SU-DHL-6 (cell line): ENCODE results near the gene DUSP5.

ENCODE experiments used
- CTCF ChIP-seq: fragments of 200-600 bp; sonication (generic); IDR thresholded peaks from one replicate; pipeline ENCODE4 v1.5.1; 2017; ENCODE audit warnings: antibody characterized with exemption, mild to moderate bottlenecking, low read length, moderate library complexity; ENCODE audit not compliant: insufficient read depth, poor library complexity, severe bottlenecking
- EZH2phosphoT487 ChIP-seq: fragments of 200-600 bp; sonication (generic), shearing (Covaris generic); conservative IDR thresholded peaks from 2 replicates; pipeline ENCODE4 v1.6.1; 2018; ENCODE audit warnings: mild to moderate bottlenecking, antibody characterized with exemption, low read length, moderate library complexity, mixed read lengths

- TF ChIP-seq CTCF (no peak), EZH2phosphoT487 (no peak)
These were observed 3.2 kb upstream of the DUSP5 start for GRCh38 chr10:110494532-110494931.
